HEK293 (cell line): Measurements from ENCODE around the gene FASN.

Experiments used
- CTCF ChIP-seq: fragments of 450-650 bp; formaldehyde crosslinking; IDR thresholded peaks from 2 replicates; pipeline ENCODE4 v1.5.1; 2016; ENCODE audit warnings: missing biosample characterization, missing genetic modification characterization
- ZNF639 ChIP-seq: fragments of 450-650 bp; formaldehyde crosslinking; IDR thresholded peaks from 2 replicates; pipeline ENCODE4 v1.5.1; 2016; ENCODE audit warnings: missing biosample characterization, missing genetic modification characterization

- TF ChIP-seq CTCF (tag by site-specific recombination) (no peak), ZNF639 (no peak)
Observed at GRCh38 chr17:82146663-82147654, 48.9 kb upstream of the FASN start.
